HG03469 (cell line): ENCODE results near the gene PLCB1.
"Not testable (repeated sequence)": the region's sequence is repeated elsewhere in the genome, so short reads cannot be mapped to it uniquely, and the experiment has no call there.

Experiments
- ATAC-seq: cut with Tn5 transposase; IDR thresholded peaks from one replicate; pipeline ENCODE4 v1.9.1; 2021; ENCODE audit warnings: mild to moderate bottlenecking, moderate library complexity, moderate number of reproducible peaks; ENCODE audit not compliant: unreplicated experiment

Gene PLCB1

GRCh38 chr20:8853211-8853610 lies 721.1 kb downstream of the PLCB1 start:
- ATAC-seq = not testable (repeated sequence)

- ATAC-seq = peak; percentile 72
Measured at GRCh38 chr20:8853805-8854338, 721.8 kb downstream of the PLCB1 start.

GRCh38 chr20:8854571-8854970 lies 722.5 kb downstream of the PLCB1 start:
- no peak for ATAC-seq

- ATAC-seq = no peak
Measured at GRCh38 chr20:8855315-8855714, 723.2 kb downstream of the PLCB1 start.

- no peak for ATAC-seq
Measured at GRCh38 chr20:8856668-8857067, 724.6 kb downstream of the PLCB1 start.

- ATAC-seq = no peak
Measured at GRCh38 chr20:8858181-8858787, 726.2 kb downstream of the PLCB1 start.

GRCh38 chr20:8860011-8860495 lies 728.0 kb downstream of the PLCB1 start:
- ATAC-seq = peak; percentile 72

- ATAC-seq = no peak
Measured at GRCh38 chr20:8862092-8862491, 730.0 kb downstream of the PLCB1 start.

- ATAC-seq = no peak
Measured at GRCh38 chr20:8865636-8866035, 733.6 kb downstream of the PLCB1 start.

- ATAC-seq = no peak
Measured at GRCh38 chr20:8867038-8867740, 735.1 kb downstream of the PLCB1 start.

GRCh38 chr20:8870652-8871051 lies 738.6 kb downstream of the PLCB1 start:
- no peak for ATAC-seq

- ATAC-seq = no peak
Measured at GRCh38 chr20:8874437-8874836, 742.4 kb downstream of the PLCB1 start.

GRCh38 chr20:8875586-8875985 lies 743.5 kb downstream of the PLCB1 start:
- no peak for ATAC-seq

- no peak for ATAC-seq
Measured at GRCh38 chr20:8876366-8876765, 744.3 kb downstream of the PLCB1 start.

GRCh38 chr20:8877294-8877693 lies 745.2 kb downstream of the PLCB1 start:
- no peak for ATAC-seq

- no peak for ATAC-seq
Measured at GRCh38 chr20:8879669-8880068, 747.6 kb downstream of the PLCB1 start.

- ATAC-seq = no peak
Measured at GRCh38 chr20:8880085-8880853, 748.2 kb downstream of the PLCB1 start.

GRCh38 chr20:8891039-8891438 lies 759.0 kb downstream of the PLCB1 start:
- no peak for ATAC-seq

GRCh38 chr20:8895472-8895871 lies 763.4 kb downstream of the PLCB1 start:
- no peak for ATAC-seq

GRCh38 chr20:8898823-8899222 lies 766.8 kb downstream of the PLCB1 start:
- ATAC-seq = no peak

- ATAC-seq = no peak
Measured at GRCh38 chr20:8901237-8902025, 769.4 kb downstream of the PLCB1 start.
